Measurements from ENCODE around the gene LRP3.
"Not testable (repeated sequence)": the region's sequence is repeated elsewhere in the genome, so short reads cannot be mapped to it uniquely, and the experiment has no call there.

LRP3 gene

GRCh38 chr19:33221638-33222037, 27.5 kb downstream of the LRP3 start:
- Histone ChIP-seq H3K9ac (ENCODE audit: low read length) (no peak overlapping the region), H3K4me2 (ENCODE audit: low read depth, low read length) (no peak overlapping the region), H3K27me3 (replicated peaks; ENCODE audit: insufficient read depth, low read length) (peaks cover 69% of the 10 kb centered on the region), H3K36me3 (replicated peaks; ENCODE audit: insufficient read depth, low read length) (no peaks in the 10 kb centered on the region), H3K79me2 (ENCODE audit: low read length) (no peaks in the 10 kb centered on the region), H3K9me3 (replicated peaks; ENCODE audit: insufficient read depth, low read length) (no peaks in the 10 kb centered on the region), H3K27ac (ENCODE audit: low read length) (no peak overlapping the region), H4K20me1 (ENCODE audit: insufficient read depth, low read length) (no peaks in the 10 kb centered on the region), H3F3A (ENCODE audit: insufficient read depth, low read length) (no peaks in the 10 kb centered on the region), H3K4me1 (ENCODE audit: low read length) (no peaks in the 10 kb centered on the region), H3K9me2 (replicated peaks; ENCODE audit: insufficient read depth, low read length) (no peaks in the 10 kb centered on the region), H2AFZ (ENCODE audit: low read length) (no peak overlapping the region), H3K4me3 (ENCODE audit: low read length) (no peak overlapping the region)
- TF ChIP-seq CTCF (IDR thresholded peaks at IDR 0.05; ENCODE audit: low read length), result no peak
- TF ChIP-seq EZH2phosphoT487 (IDR thresholded peaks at IDR 0.05; ENCODE audit: low read length), result no peak
- no peak for TF ChIP-seq EZH2 (optimal IDR thresholded peaks at IDR 0.05; ENCODE audit: low read depth, low read length)
- DNase-seq, result no peak

- H3K9ac ChIP-seq (ENCODE audit: low read length); H3K4me1 ChIP-seq (ENCODE audit: low read length); H3K4me3 ChIP-seq (ENCODE audit: low read length); H3K4me2 ChIP-seq (ENCODE audit: low read depth, low read length); H3K27ac ChIP-seq (ENCODE audit: low read length); H2AFZ ChIP-seq (ENCODE audit: low read length); H3K79me2 ChIP-seq (ENCODE audit: low read length); DNase-seq; H4K20me1 ChIP-seq (ENCODE audit: insufficient read depth, low read length); H3K36me3 ChIP-seq (replicated peaks; ENCODE audit: insufficient read depth, low read length); H3K9me3 ChIP-seq (replicated peaks; ENCODE audit: insufficient read depth, low read length); H3K9me2 ChIP-seq (replicated peaks; ENCODE audit: insufficient read depth, low read length); H3F3A ChIP-seq (ENCODE audit: insufficient read depth, low read length): not testable (repeated sequence)
- H3K27me3 ChIP-seq (replicated peaks; ENCODE audit: insufficient read depth, low read length), result peaks cover 66% of the 10 kb centered on the region
Measured at GRCh38 chr19:33222255-33222654, 28.1 kb downstream of the LRP3 start.

- no peaks in the 10 kb centered on the region for H3K36me3 ChIP-seq (replicated peaks; ENCODE audit: insufficient read depth, low read length)
- no peak for DNase-seq
- H3K9me2 ChIP-seq (replicated peaks; ENCODE audit: insufficient read depth, low read length), result no peaks in the 10 kb centered on the region
- H3K79me2 ChIP-seq (ENCODE audit: low read length), result no peaks in the 10 kb centered on the region
- H3K4me1 ChIP-seq (ENCODE audit: low read length), result no peaks in the 10 kb centered on the region
- H3K27me3 ChIP-seq (replicated peaks; ENCODE audit: insufficient read depth, low read length), result peaks cover 68% of the 10 kb centered on the region
- no peak overlapping the region for H3K9ac ChIP-seq (ENCODE audit: low read length)
- H3K4me2 ChIP-seq (ENCODE audit: low read depth, low read length), result no peak overlapping the region
- no peaks in the 10 kb centered on the region for H3K9me3 ChIP-seq (replicated peaks; ENCODE audit: insufficient read depth, low read length)
- H2AFZ ChIP-seq (ENCODE audit: low read length), result no peak overlapping the region
- no peaks in the 10 kb centered on the region for H3F3A ChIP-seq (ENCODE audit: insufficient read depth, low read length)
- no peak overlapping the region for H3K27ac ChIP-seq (ENCODE audit: low read length)
- no peak overlapping the region for H3K4me3 ChIP-seq (ENCODE audit: low read length)
- TF ChIP-seq CTCF (IDR thresholded peaks at IDR 0.05; ENCODE audit: low read length), result no peak
- TF ChIP-seq EZH2 (optimal IDR thresholded peaks at IDR 0.05; ENCODE audit: low read depth, low read length), result no peak
- no peak for TF ChIP-seq EZH2phosphoT487 (IDR thresholded peaks at IDR 0.05; ENCODE audit: low read length)
- H4K20me1 ChIP-seq (ENCODE audit: insufficient read depth, low read length), result no peaks in the 10 kb centered on the region
Measured at GRCh38 chr19:33224694-33225457, 30.7 kb downstream of the LRP3 start.

- no peak within 1 kb of the TSS for H3K4me3 ChIP-seq (ENCODE audit: low read length)
- TF ChIP-seq EZH2phosphoT487 (IDR thresholded peaks at IDR 0.05; ENCODE audit: low read length) (no peak), EZH2 (optimal IDR thresholded peaks at IDR 0.05; ENCODE audit: low read depth, low read length) (no peak), CTCF (IDR thresholded peaks at IDR 0.05; ENCODE audit: low read length) (no peak)
Measured at GRCh38 chr19:33225458-33225926, 31.4 kb downstream of the LRP3 start, which contains the start of gene SLC7A10. TSS of gene SLC7A10 (minus strand) at chr19:33225850. CDS start at chr19:33225703, 147 bp downstream.

More at GRCh38 chr19:33225458-33225926, 31.4 kb downstream of the LRP3 start, which contains the start of gene SLC7A10:
- peaks cover 68% of the 10 kb centered on the region for H3K27me3 ChIP-seq (replicated peaks; ENCODE audit: insufficient read depth, low read length)
- no peak within 1 kb of the TSS for H3K27ac ChIP-seq (ENCODE audit: low read length)
- H2AFZ ChIP-seq (ENCODE audit: low read length), result no peak within 1 kb of the TSS
- H3K9me2 ChIP-seq (replicated peaks; ENCODE audit: insufficient read depth, low read length), result no peaks in the 10 kb centered on the region
- H4K20me1 ChIP-seq (ENCODE audit: insufficient read depth, low read length), result no peaks in the 10 kb centered on the region
- H3K9ac ChIP-seq (ENCODE audit: low read length), result no peak within 1 kb of the TSS
- H3K4me1 ChIP-seq (ENCODE audit: low read length), result no peaks in the 10 kb centered on the region
- no peaks in the 10 kb centered on the region for H3K9me3 ChIP-seq (replicated peaks; ENCODE audit: insufficient read depth, low read length)
- no peaks in the 10 kb centered on the region for H3F3A ChIP-seq (ENCODE audit: insufficient read depth, low read length)
- no peaks in the 10 kb centered on the region for H3K79me2 ChIP-seq (ENCODE audit: low read length)
- DNase-seq, result no peak
- no peaks in the 10 kb centered on the region for H3K36me3 ChIP-seq (replicated peaks; ENCODE audit: insufficient read depth, low read length)
- H3K4me2 ChIP-seq (ENCODE audit: low read depth, low read length), result no peak within 1 kb of the TSS

Measured in MM.1S (cell line).